Activated CD4-positive, alpha-beta T cell treated with anti-CD3 and anti-CD28 coated beads, Interleukin-2, amount 50 U/mL, for 4 hours (primary cell): ENCODE results near the gene VWC2.

Experiments
- DNase-seq, 2 experiments: peaks; one replicate each; pipeline ENCODE4 v3.0.0-alpha.2; 2020

Gene VWC2

DNA sequence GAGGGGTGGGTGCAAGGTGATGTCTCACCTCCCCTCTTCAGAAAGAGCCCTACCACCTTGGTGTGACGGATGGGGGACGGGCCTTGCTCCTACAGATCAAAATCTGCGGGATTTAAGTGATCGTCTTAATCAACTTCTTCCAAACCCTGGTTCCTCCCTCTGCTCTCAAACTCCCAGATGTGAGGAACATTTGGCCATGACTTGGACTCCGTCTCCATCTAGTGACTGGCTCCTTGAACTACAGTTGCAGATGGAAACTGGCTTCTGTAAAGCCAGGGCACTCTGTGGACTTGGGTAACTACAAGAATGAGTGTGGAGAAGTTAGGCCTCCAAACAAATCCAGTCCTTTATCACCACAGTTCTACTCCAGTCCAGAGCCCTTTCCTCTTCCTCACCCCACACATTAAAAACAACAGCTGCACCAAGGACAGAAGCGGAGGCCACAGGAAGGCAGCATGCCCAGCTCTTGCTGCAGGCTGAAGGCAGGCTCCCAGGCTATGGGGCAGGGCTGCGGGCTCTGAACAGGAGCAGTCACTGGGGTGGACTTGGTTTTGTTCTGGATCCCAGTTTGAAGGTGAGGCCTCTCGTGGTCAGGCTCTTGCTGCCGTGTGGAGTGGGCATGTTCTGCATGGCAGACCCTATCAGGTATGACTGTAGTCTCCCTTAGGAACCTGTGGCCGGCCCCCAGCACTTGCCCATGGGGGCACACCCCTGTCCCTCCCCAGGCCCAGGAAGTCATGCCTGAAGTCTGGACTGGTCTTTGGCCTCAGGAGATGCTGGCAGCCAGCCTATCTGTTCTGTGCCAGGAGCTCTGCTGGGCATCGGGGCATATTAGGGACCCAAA, 79.4 kb downstream of the VWC2 start:
- DNase-seq: no peak

DNA sequence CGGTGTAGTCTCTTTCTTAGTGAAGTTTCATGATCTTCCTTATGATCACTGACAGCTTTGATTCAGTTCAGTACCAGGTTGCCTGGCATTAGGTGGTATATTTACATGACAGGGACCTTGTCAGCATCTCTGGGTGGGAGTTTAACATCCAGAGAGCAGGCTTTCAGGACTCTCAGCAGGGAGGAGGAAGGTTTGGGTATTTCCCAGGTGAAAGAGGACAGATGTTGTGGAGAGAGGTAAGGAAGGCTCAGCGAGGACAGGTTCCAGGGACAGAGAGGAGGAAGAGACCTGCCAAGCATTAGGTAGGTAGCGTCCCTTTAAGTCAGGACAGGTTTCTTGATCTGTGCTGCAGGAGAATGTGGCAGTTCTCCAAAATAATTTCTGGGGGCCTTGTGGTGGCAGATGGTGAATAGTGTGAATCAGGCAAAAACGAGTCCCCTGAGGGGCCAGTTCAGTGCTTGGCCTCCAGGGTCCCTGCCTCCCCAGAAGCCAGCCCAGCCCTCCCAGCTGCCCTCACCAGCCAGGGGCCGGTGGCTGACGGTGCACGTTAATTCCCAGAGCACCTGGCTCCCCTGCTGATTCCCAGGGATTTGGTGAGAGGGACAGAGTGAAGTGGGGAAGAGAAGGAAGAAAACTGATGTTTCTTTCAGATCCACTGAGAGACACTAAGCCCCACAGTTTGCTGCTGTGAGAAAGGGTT, 82.0 kb downstream of the VWC2 start:
- no peak for DNase-seq

DNA sequence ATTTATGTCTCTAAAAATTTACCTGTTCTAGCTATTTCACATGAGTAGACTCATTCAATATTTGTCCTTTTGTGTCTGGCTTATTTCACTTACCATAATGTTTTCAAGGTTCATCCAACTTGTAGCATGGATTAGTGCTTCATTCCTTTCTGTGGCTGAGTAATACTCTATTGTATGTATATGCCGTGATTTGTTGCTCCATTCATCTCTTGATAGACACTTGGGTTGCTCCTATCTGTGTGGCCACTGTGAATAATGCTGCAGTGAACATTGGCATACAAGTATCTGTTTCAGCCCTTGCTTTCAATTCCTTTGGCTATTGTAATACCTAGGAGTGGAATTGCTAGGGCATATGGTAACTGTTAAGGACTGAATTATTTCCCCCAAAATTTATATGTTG, 86.9 kb downstream of the VWC2 start:
- DNase-seq: no peak

DNA sequence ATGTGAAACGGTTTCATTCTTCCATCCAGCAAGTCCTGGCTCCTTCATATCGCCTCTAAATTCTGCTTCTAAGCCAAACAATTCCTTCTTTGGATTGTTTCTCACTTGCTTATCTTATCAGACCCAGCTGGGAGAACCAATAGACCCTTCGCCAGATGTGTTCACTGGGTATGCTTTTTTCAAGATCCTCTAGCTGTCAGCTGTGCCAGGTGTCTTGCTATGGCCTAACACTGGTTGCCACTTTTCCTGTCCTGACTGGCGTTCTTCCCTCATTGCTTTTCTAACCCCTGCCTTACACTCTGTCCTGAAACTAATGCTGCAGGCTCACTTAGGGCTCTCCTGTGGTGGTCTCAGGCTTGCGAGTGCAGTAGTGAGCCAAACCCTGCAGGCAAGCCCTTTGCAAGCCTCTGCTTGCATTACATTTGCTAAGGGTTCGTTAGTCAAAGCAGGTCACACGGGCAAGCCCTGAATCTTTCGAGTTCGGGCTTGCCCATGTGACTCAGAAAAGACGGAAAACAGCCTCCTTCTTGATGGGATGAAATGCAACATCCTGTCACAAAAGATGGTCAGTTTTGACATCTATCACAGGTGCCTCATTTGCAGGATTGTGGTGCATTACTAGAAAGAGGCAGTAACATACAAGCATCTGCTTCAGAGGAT, 92.8 kb downstream of the VWC2 start:
- no peak for DNase-seq

DNA sequence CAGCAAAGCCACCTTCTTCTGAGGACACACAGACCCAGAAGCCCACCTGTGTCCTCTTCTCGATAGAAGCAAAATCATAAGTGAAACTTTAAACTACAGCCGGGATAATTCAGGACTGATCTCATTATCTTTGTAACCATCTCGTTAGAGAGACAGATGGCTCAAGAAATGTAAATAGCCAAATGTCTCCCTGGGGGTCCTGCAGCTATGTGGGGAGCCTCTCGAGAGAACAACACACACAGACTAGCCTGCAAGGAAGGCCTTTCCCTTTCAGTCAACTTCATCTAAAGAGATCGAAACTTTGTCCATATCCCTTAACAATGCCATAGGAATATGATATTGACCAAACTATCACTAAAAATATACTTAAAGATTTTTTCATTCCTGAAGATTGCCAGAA, 93.5 kb downstream of the VWC2 start:
- DNase-seq: no peak

DNA sequence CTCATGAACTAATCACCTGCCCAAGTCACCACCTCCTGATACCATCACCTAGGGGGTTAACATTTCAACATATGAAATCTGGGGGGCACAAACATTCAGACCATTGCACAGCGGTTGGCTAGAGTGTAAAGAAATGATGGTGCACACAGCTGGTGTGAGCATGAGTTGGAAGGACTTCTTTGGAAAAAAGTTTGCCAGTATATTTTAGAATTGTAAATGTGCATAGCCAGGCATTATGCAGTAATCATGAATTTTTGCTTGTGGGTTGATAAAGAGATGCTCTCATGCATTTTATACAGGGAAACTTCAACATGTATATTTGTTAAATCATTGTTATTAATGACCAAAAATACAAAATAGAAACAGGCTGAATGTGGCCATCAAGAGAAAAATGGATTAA, 100.0 kb downstream of the VWC2 start:
- DNase-seq: no peak

DNA sequence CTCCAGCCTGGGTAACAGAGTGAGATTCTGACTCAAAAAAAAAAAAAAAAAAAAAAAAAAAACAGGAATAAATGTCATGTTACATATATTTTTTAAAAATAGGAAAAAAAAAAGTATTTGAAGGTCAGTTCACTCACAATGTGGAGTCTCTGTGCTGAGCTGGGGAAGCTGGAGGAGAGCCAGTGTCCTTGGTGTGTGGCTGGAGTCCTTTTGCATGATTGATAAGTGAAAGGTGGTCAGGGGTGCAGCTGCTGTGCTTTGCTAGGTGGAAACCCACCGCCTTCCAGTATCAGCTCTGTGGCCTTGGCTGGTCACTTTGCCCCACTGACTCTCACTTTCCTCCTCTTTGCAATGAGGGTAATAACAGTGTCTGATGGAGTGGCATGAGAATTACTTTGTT, 101.9 kb downstream of the VWC2 start:
- no peak for DNase-seq

DNA sequence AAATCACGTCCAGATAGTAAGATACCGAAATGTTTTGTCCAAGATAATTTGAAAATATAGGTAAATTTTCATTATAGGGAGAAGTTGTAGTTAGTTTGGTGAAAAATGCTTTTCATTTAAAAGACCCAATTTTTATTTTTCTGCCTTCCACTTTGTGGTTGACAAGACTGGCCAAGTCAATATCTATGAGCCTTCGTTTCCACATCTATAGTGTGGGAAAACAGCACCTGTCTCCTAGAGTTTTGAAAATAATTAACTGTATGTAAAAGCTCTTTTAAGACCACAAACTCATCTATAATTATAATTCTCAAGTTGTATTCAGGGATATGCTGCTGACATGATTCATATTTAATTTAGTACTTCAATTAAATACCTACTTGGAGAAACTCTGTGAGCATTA, 102.8 kb downstream of the VWC2 start:
- no peak for DNase-seq

DNA sequence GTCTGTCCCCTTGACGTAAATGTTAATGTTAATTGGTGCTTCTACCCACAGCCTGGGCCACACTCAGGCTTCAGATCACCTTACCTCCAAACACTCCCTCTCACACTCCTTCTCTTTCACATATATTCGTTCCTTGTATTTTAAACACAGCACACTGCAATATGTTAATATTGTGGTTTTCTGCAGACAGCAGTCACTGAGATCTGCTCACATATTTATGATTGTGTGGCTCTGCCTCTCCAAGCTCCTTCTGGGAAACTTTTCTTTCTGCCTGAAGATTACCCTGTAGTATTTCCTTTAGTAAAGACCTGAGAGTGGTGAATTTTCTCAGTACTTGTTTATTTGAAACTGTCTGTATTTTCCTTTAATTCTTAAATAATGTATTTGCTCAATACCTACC, 104.7 kb downstream of the VWC2 start:
- DNase-seq: no peak

DNA sequence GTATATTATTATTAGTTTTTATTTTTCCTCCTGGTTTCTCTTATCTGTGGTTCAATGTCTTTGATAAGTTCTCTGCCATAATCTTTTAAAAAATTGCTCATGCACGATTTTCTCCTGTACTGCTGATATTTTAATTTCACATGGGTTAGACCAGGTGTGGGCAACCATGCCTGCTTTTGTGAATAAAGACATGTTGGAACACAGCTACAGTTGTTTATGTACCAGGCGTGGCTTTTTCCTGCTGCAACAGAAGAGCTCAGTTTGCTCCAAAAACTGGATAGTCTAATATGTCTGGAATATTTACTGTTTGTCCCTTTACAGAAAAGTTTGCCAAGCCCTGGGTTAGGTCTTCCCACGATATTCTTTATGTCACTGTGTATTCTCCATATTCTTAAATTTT, 105.2 kb downstream of the VWC2 start:
- no peak for DNase-seq

DNA sequence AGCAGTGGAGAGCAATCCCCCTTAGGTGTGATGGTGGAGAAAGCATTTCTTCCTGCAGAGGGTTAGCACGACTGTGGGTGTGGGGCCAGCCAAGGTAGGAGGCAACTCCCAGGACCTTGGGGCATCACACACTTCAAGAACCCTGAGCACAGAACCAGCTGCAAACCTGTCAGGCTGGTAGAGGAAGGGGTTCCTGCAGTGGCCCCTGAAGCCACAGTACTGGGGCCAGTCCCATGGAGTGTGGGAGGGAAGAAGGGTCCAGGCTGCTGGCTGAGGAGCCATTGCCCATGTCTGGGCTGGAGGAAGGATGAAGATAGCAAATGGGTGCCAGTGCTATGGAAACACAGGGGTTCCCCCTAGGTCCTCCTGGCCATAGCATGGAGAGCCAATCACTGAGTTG, 110.5 kb downstream of the VWC2 start:
- DNase-seq: no peak

DNA sequence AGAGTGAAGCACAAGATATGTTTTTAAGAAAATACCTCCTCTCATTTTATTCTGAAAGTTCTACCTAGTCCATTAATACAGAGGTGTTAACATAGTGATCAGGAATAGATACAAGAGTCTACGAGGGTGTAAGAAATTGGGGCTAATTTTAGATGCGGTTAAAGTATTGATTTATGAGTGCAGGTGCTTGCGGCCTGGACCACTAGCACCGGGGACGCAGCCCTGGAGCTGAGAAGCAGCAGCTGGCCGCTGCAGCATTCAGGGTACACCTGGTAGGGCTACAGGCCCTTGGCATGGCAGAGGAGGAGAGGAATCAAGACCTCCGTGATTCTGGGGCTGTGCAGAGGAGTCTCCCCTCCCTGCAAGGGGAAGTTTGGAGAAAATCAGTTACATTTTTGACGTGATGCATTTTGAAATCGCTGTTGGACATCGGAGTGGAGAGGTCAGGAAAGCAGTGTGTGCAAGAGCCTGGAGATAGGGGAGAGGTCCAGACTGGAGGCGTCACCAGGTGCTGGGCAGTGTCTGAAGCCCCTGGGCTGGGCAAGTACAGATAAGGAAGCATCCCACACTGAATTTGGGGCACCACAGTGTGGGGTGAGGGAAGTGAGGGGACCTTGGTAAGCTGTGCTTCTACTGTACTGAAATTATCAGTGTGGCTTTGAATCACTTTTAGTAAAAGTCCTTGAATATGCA, 112.3 kb downstream of the VWC2 start:
- DNase-seq: no peak

DNA sequence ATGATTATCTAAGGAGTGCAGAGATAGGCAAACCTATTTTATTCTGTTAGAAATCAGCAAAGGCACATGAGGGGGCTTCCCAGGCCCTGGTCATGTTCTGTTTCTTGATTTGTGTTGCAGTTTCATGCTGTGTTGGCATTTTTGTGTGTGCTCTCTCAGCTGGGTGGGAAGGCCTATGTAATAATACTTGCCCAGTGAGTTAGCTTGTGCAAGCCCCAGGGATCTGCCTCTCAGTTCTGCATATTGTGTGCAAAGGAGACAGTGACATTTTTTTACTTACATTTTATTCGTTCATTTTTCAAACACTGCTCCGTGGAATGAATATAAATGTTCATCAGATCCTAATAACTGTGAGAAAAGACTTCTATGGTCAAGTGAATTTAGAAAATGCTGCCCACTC, 119.0 kb downstream of the VWC2 start:
- DNase-seq: no peak

DNA sequence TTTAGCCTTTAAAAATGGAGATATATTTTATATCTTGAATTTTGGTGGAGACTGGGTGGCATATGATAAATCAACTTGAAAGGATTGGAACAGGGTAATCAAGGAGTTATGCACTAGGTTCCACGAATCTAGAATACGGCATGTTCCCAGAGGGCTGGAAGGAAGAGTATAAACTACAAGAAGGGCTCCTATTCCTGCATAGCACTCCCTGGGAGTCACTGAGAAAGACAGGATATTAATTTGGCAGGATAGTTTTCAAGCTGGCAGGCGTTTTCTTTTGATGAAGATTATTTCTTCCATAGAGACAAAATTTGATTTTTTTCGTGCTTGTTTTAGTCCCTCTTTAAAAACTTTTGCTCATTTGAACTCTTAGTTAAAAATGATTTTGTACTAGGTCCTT, 119.7 kb downstream of the VWC2 start:
- no peak for DNase-seq

DNA sequence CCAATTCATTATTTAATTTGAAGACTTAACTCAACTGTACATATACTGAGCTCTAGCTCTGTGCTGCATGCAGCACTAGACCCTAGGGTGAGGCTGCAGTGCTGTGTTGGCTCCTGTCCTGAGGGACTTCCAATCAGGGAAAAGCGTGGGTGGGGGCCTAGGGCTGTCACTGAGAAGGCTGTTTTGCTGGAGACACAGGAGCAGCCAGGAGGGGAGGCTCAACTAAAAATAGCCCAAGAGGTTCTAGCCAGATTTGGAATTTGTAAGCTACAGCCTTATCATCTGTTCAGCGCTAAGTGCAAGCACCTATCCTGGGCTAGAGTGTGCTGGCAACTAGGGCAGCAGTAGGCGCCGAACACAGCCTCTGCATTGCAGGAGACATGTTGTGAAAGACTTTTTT, 121.1 kb downstream of the VWC2 start:
- DNase-seq: no peak

DNA sequence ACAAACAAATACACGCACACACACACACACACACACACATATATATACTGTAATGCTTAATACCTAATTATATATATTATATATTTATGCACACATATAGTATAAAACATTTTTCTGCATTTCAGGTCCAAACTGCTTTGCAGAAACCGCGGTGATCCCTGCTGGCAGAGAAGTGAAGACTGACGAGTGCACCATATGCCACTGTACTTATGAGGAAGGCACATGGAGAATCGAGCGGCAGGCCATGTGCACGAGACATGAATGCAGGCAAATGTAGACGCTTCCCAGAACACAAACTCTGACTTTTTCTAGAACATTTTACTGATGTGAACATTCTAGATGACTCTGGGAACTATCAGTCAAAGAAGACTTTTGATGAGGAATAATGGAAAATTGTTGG, 138.5 kb downstream of the VWC2 start:
- DNase-seq: no peak

DNA sequence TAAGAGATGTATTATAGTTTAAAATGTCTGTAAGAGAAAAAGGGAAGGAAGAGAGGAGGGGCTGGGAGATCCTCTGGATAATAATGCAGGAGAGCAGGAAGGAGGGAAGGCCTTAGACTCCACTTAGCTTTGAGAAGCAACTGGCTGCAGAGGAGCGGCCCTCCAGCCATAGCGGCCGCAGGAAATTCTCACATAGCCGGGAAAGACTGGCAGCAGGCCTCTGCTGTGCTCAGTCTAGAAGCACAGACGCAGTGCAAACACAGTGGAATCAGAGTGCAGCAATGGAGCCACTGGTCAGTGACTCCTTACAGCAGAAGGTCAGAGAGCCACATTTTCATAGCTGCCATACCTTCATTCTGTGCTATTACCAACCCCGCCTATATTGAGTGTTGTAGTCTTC, 153.3 kb downstream of the VWC2 start:
- DNase-seq: no peak

DNA sequence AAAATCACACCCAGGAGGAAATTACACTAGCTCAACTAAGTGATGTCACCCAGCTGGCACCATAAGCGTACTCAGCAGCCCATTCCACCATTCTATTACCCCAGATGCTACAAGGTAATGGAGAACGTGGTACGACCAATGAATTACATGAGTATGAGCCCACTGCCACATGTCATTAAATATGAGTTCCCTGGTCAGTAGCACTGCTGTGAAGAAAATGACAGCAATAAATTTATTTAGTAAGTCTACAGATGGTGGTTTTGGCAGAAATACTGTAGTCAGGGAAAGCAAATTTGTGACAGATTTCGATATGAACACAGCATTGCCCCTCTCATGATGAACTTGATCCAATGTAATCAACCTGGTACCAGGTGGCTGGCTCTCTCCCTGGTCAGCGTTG, 154.2 kb downstream of the VWC2 start:
- DNase-seq: no peak

DNA sequence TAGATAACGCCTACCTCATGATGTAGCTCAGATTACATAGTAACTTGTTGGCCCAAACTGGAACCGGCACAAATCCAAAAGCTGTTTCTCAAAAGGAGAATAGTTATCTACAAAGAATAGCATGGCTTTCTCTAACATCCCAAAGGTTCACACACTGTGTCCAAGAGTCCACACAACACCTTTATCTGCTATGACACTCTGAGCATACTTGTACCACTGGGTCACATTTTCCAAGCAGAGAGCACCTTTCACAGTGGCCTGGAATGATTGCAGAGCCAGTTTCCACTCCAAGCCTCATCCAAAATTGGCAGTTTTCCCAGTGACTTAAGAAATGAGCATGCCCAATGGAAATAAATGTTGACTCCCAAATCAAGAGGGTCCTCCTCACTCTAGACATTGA, 155.3 kb downstream of the VWC2 start:
- no peak for DNase-seq

DNA sequence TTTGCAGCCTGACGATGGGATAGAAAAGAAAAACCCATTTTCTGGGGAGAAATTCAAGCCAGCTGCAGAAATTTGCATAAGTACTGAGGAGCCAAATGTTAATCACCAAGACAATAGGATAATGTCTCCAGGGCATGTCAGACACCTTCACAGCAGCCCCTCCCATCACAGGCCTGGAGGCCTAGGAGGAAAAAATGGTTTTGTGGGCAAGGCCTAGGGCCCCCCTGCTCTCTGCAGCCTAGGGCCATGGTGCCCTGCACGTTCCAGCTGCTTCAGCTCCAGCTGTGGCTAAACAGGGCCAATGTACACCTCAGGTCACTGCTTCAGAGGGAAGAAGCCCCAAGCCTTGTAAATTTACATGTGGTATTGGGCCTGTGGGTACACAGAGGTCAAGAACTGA, 158.2 kb downstream of the VWC2 start:
- DNase-seq: no peak

DNA sequence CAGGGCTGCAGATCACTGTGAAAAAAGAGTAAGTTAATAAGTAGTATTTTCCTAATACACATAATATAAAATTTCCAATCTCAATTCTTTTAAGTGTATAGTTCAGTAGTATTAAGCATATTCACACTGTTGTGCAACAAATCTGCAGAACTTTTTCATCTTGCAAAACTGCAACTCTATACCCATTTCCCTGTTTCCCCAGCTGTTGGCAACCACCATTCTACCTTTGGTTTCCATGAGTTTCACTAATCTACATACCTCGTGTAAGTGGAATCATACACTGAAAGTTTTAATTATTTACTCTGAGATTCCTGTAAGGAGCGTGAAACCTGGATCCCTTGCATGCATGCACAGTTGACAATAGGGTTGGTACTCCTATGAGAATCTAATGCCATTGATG, 164.2 kb downstream of the VWC2 start:
- DNase-seq: no peak
